ENCODE data around the gene ZSCAN22. TPM values are rescaled to one million over a fixed set of nuclear protein-coding genes. Genes with fewer than 3 reads are reported as not detected.
A peak's percentile ranks its signal among the peaks of the same experiment; 100 is the strongest.

Gene ZSCAN22
- total RNA-seq, 1 experiment from 2014 or later, result 4.6 TPM

DNA sequence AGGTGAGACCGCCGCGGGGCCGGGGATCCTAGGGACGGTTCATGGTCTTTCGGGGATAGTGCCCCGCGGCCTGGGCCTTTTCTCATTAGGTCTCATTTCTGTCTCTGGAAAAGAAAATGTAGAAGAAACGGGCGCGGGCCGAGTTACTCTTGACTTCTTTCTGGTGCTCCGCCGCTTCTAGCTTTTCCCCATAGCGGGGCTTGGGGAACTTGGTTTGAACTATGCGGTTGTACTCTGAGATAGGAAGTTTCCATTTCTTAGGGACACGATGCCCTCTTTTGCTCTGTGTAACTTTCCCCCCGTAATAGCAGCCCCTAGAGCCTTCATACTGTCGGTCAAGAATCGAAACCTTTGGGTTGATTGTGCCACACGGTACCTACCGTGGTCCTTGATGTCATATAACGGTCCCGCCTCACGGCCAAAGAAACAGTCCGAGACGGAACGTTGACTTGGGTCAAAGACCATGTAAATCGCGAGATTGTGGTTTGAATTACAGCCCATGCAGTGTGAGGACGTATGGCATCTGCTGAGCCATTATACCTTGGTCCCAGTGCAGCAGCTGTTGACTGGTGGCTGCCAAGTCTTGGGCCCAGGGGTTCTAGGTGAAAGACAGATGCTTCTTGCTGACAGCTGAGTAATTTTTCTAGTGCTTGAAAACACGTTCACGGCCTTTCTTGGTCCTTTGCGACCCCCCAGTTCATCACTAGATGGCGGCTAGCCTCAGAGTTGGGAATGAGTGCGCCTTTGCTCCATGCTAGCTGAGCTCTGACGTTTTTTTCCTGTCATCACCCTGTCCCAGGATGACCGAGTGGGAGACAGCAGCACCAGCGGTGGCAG lies 60.8 kb downstream of the ZSCAN22 start:
- Histone ChIP-seq H3K9ac (ENCODE audit: low read length) (peak overlapping the region; percentile 100), H3K9me2 (ENCODE audit: insufficient read depth) (no peaks in the 10 kb centered on the region), H2AFZ (ENCODE audit: low read depth, low read length, poor library complexity, severe bottlenecking) (no peak overlapping the region), H3K9me3 (ENCODE audit: control insufficient read depth in 1 of 2, insufficient read depth in 1 of 2, low read depth in 1 of 2, low read length in 2 of 2) (no peaks in the 10 kb centered on the region), H3K36me3 (ENCODE audit: control insufficient read depth in 1 of 2, insufficient read depth in 2 of 2, low read length in 2 of 2) (peaks cover 21 to 47% of the 10 kb centered on the region in 2 experiments; a peak in 3 of 4 replicates), H3K4me1 (ENCODE audit: control insufficient read depth in 1 of 2, insufficient read depth in 2 of 2, low read length in 2 of 2) (peaks cover 19 to 53% of the 10 kb centered on the region in 2 experiments), H4K20me1 (ENCODE audit: insufficient read depth) (peaks cover 30% of the 10 kb centered on the region; the same call in 1 of the 2 replicates), H3K27ac (ENCODE audit: low read depth, low read length) (peak overlapping the region; percentile 97), H3K79me2 (ENCODE audit: insufficient read depth, low read length) (peaks cover 67% of the 10 kb centered on the region), H3K4me2 (ENCODE audit: low read length) (peak overlapping the region; percentile 94), H3K4me3 (replicated peaks in 1 of 2; ENCODE audit: low read depth in 1 of 2, low read length in 2 of 2) (peak overlapping the region; percentile 62 to 96), H3K27me3 (ENCODE audit: insufficient read depth, low read length) (no peaks in the 10 kb centered on the region)
- ChIA-PET POLR2A (interaction anchor here (0.7 kb wide), 1 partner anchor 25 kb away, joined by 3 read pairs; the partner anchor contains the start of gene ZNF497), CTCF (interaction anchor here (0.6 kb wide), 1 partner anchor 160 kb away, joined by 3 read pairs; no protein-coding TSS in a partner anchor), RAD21 (ENCODE audit: low non-redundant PET in 1 of 2, low total read pairs in 2 of 2, uncharacterized antibody in 2 of 2, unreplicated experiment in 2 of 2) (no interaction called here)
- intact Hi-C loops (cut with micrococcal nuclease), result no loop called here
- TSS peak; percentile 61 for BruUV-seq (replicated peaks)
- ATAC-seq (no peak), DNase-seq (ENCODE audit: low read depth, low spot score) (no peak)
- TF ChIP-seq YY1 (IDR thresholded peaks at IDR 0.05; ENCODE audit: extremely low read depth, insufficient replicate concordance, low read depth, low read length) (no peak), ELF1 (IDR thresholded peaks at IDR 0.05; ENCODE audit: borderline replicate concordance, low read depth) (no peak), EZH2 (IDR thresholded peaks at IDR 0.05) (no peak), ZFX (IDR thresholded peaks at IDR 0.05) (no peak), ZNF274 (IDR thresholded peaks at IDR 0.05; ENCODE audit: low read depth, low read length) (no peak), JUND (IDR thresholded peaks at IDR 0.05) (no peak), POLR2AphosphoS5 (IDR thresholded peaks at IDR 0.05; ENCODE audit: low read depth, low read length) (no peak), TCF7L2 (IDR thresholded peaks at IDR 0.05; ENCODE audit: borderline replicate concordance, extremely low read depth, insufficient read depth, insufficient read length) (no peak), SP1 (IDR thresholded peaks at IDR 0.05; ENCODE audit: low read depth) (no peak), ZBTB33 (IDR thresholded peaks at IDR 0.05; ENCODE audit: extremely low read depth, insufficient replicate concordance, low read length) (no peak), REST (IDR thresholded peaks at IDR 0.05; ENCODE audit: low read depth) (no peak), SIN3A (IDR thresholded peaks at IDR 0.05; ENCODE audit: low read depth) (no peak), EGR1 (IDR thresholded peaks at IDR 0.05; ENCODE audit: low read depth) (no peak), CBX3 (IDR thresholded peaks at IDR 0.05; ENCODE audit: low read depth) (no peak), POLR2A (IDR thresholded peaks at IDR 0.05; ENCODE audit: borderline replicate concordance, extremely low read depth, insufficient read depth, insufficient read length) (no peak)
- TF ChIP-seq, protein P1, sequence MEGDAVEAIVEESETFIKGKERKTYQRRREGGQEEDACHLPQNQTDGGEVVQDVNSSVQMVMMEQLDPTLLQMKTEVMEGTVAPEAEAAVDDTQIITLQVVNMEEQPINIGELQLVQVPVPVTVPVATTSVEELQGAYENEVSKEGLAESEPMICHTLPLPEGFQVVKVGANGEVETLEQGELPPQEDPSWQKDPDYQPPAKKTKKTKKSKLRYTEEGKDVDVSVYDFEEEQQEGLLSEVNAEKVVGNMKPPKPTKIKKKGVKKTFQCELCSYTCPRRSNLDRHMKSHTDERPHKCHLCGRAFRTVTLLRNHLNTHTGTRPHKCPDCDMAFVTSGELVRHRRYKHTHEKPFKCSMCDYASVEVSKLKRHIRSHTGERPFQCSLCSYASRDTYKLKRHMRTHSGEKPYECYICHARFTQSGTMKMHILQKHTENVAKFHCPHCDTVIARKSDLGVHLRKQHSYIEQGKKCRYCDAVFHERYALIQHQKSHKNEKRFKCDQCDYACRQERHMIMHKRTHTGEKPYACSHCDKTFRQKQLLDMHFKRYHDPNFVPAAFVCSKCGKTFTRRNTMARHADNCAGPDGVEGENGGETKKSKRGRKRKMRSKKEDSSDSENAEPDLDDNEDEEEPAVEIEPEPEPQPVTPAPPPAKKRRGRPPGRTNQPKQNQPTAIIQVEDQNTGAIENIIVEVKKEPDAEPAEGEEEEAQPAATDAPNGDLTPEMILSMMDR (IDR thresholded peaks at IDR 0.05 in 2 of 3, conservative IDR thresholded peaks at IDR 0.05 in 1 of 3; ENCODE audit: borderline replicate concordance in 1 of 3, insufficient read depth in 1 of 3, low read depth in 2 of 3, low read length in 2 of 3), result no peak
- TF ChIP-seq, protein P2, sequence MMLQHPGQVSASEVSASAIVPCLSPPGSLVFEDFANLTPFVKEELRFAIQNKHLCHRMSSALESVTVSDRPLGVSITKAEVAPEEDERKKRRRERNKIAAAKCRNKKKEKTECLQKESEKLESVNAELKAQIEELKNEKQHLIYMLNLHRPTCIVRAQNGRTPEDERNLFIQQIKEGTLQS (IDR thresholded peaks at IDR 0.05), result no peak
- TF ChIP-seq, protein P3, sequence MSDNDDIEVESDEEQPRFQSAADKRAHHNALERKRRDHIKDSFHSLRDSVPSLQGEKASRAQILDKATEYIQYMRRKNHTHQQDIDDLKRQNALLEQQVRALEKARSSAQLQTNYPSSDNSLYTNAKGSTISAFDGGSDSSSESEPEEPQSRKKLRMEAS (IDR thresholded peaks at IDR 0.05), result no peak
